GM12874 (cell line): Measurements from ENCODE around the gene PPP1R2.
A peak's percentile ranks its signal among the peaks of the same experiment; 100 is the strongest.

Source experiments
- CTCF ChIP-seq: IDR thresholded peaks from 2 replicates; pipeline ENCODE4 v1.5.1; 2011; ENCODE audit warnings: low read depth, mild to moderate bottlenecking, control low read depth, low read length, moderate library complexity; ENCODE audit not compliant: insufficient read depth

PPP1R2 gene

DNA sequence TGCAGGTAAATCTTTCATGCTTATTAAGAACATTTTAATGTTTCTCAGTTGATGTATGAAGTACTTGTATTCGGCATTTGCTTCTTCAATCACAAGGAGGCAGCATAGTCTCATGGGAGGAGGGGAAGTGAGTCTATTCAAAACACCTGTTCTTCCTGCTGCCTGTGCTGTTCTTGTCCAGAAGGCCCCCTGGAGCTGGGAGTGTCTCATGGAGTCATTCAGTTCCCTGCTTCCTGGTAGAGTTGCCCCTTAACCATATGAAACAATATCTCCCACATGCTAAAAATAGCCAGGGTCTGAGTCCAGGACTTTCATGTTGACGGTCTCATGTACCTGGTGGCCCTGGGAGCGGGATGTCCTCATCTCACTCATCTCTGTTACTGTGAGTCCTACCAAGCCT is 15.5 kb upstream of the PPP1R2 start:
- peak; percentile 58 for TF ChIP-seq CTCF

- no peak for TF ChIP-seq CTCF
Observed at GRCh38 chr3:195557322-195557721, 14.2 kb upstream of the PPP1R2 start.

GRCh38 chr3:195556390-195556789 is 13.3 kb upstream of the PPP1R2 start:
- peak; percentile 23; the same call in 1 of the 2 replicates for TF ChIP-seq CTCF

DNA sequence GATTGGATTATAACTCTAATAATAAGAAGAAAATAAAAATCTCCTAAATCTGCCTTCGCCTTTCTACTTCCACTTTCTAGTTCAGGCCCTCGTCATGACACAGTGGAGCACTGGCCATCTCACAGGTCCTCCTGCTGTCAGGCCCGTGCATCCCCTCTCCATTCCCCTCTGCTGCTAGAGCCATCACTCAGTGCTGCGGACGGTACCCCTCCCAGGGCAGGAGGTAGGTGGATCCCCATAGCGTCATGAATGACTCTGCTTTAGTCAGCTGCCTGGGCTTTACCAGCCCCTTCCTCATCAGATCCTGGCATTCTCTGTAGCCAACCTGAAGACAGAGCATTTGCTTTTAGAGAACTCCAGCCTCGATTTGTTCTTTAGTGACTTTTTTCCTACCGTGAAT is 12.0 kb upstream of the PPP1R2 start:
- TF ChIP-seq CTCF = no peak

DNA sequence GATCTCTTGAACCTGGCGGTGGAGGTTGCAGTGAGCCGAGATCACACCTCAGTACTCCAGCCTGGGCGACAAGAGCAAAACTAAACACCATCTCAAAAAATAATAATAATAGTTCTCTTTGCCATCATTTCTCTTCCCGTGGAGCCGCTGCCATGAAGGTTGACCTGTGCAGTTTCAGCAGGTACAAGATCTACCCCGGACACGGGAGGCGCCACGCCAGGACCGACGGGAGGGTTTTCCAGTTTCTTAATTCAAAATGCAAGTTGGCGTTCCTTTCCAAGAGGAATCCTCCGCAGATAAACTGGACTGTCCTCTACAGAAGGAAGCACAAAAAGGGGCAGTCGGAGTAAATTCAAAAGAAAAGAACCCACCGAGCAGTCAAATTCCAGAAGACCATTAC is 11.3 kb upstream of the PPP1R2 start:
- no peak for TF ChIP-seq CTCF

DNA sequence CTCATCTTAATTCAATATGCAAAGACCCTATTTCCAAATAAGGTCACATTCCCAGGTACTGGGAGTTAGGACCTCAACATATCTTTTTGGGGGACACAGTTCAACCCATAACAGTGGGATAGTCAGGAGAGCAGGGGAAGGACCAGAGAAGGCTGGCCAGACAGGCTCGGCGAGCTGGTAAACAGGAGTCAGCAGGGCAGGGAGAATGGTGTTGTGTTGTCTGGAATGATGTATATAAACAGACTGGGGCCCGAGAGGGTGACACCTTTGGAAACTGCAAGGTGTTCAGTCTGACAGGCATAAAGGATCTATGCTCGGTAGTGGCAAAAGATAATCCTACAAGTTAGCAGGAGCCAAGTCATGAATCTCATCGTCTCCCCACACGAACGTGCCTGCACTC is 10.1 kb upstream of the PPP1R2 start:
- TF ChIP-seq CTCF = no peak

- TF ChIP-seq CTCF = no peak
Observed at GRCh38 chr3:195551381-195551978, 8.4 kb upstream of the PPP1R2 start.
